ENCODE measurements around the gene TUBA4A. TPM values are rescaled to one million over a fixed set of nuclear protein-coding genes. Genes with fewer than 3 reads are reported as not detected.
A peak's percentile ranks its signal among the peaks of the same experiment; 100 is the strongest.

Gene TUBA4A
- 1.4 TPM in 1 of 2 replicates, not detected in the other for total RNA-seq (2014; rRNA removed; shearing (Covaris generic))
- polyA plus RNA-seq (2015; cell fraction: cytosol; rRNA removed): 0.12 and 0.15 TPM in 2 replicates
- polyA plus RNA-seq (2015; cell fraction: nucleus; rRNA removed): 0.37 TPM in 1 of 2 replicates, not detected in the other

GRCh38 chr2:219253753-219254589 lies at the start of gene TUBA4A:
TUBA4A (minus strand) TSS chr2:219253918; CDS start chr2:219253858, 60 bp downstream.
- peak; percentile 51 for DNase-seq (ENCODE audit: low read depth, low spot score)
- in situ Hi-C loops (cut with HindIII; ENCODE audit: low pct_unique_long_range_greater_than_20kb, low sequenced_read_pairs): no loop called here

- DNase-seq (ENCODE audit: low read depth, low spot score): no peak
- in situ Hi-C loops (cut with HindIII; ENCODE audit: low pct_unique_long_range_greater_than_20kb, low sequenced_read_pairs): no loop called here
These were observed 48.8 kb upstream of the TUBA4A start for GRCh38 chr2:219302412-219302968.

GRCh38 chr2:219300022-219300421 lies 46.3 kb upstream of the TUBA4A start:
- no peak for DNase-seq (ENCODE audit: low read depth, low spot score)
- in situ Hi-C loops (cut with HindIII; ENCODE audit: low pct_unique_long_range_greater_than_20kb, low sequenced_read_pairs): no loop called here

GRCh38 chr2:219299372-219299760 lies 45.6 kb upstream of the TUBA4A start:
- in situ Hi-C loops (cut with HindIII; ENCODE audit: low pct_unique_long_range_greater_than_20kb, low sequenced_read_pairs): no loop called here
- DNase-seq (ENCODE audit: low read depth, low spot score): no peak

GRCh38 chr2:219298759-219299371 lies 45.1 kb upstream of the TUBA4A start:
- DNase-seq (ENCODE audit: low read depth, low spot score): peak; percentile 77
- in situ Hi-C loops (cut with HindIII; ENCODE audit: low pct_unique_long_range_greater_than_20kb, low sequenced_read_pairs): no loop called here

- in situ Hi-C loops (cut with HindIII; ENCODE audit: low pct_unique_long_range_greater_than_20kb, low sequenced_read_pairs): no loop called here
- no peak for DNase-seq (ENCODE audit: low read depth, low spot score)
These were observed 44.2 kb upstream of the TUBA4A start for GRCh38 chr2:219297766-219298456.

GRCh38 chr2:219296631-219297391 lies 43.1 kb upstream of the TUBA4A start:
- DNase-seq (ENCODE audit: low read depth, low spot score): no peak
- in situ Hi-C loops (cut with HindIII; ENCODE audit: low pct_unique_long_range_greater_than_20kb, low sequenced_read_pairs): no loop called here

GRCh38 chr2:219296142-219296541 lies 42.4 kb upstream of the TUBA4A start:
- no peak for DNase-seq (ENCODE audit: low read depth, low spot score)
- in situ Hi-C loops (cut with HindIII; ENCODE audit: low pct_unique_long_range_greater_than_20kb, low sequenced_read_pairs): no loop called here

- in situ Hi-C loops (cut with HindIII; ENCODE audit: low pct_unique_long_range_greater_than_20kb, low sequenced_read_pairs): no loop called here
- DNase-seq (ENCODE audit: low read depth, low spot score): peak; percentile 77
These were observed 40.9 kb upstream of the TUBA4A start for GRCh38 chr2:219294356-219295351.

GRCh38 chr2:219293736-219294231 lies 40.1 kb upstream of the TUBA4A start:
- in situ Hi-C loops (cut with HindIII; ENCODE audit: low pct_unique_long_range_greater_than_20kb, low sequenced_read_pairs): no loop called here
- no peak for DNase-seq (ENCODE audit: low read depth, low spot score)

GRCh38 chr2:219292616-219293015 lies 38.9 kb upstream of the TUBA4A start:
- no peak for DNase-seq (ENCODE audit: low read depth, low spot score)
- in situ Hi-C loops (cut with HindIII; ENCODE audit: low pct_unique_long_range_greater_than_20kb, low sequenced_read_pairs): no loop called here

- no peak for DNase-seq (ENCODE audit: low read depth, low spot score)
- in situ Hi-C loops (cut with HindIII; ENCODE audit: low pct_unique_long_range_greater_than_20kb, low sequenced_read_pairs): no loop called here
These were observed 38.3 kb upstream of the TUBA4A start for GRCh38 chr2:219291910-219292490.

- in situ Hi-C loops (cut with HindIII; ENCODE audit: low pct_unique_long_range_greater_than_20kb, low sequenced_read_pairs): no loop called here
- no peak for DNase-seq (ENCODE audit: low read depth, low spot score)
These were observed 37.7 kb upstream of the TUBA4A start for GRCh38 chr2:219291394-219291793.

GRCh38 chr2:219290381-219291171 lies 36.9 kb upstream of the TUBA4A start:
- in situ Hi-C loops (cut with HindIII; ENCODE audit: low pct_unique_long_range_greater_than_20kb, low sequenced_read_pairs): no loop called here
- no peak for DNase-seq (ENCODE audit: low read depth, low spot score)
